GM21526 (cell line): Measurements from ENCODE around the gene C10orf71.

Experiments
- ATAC-seq: cut with Tn5 transposase; IDR thresholded peaks from one replicate; pipeline ENCODE4 v1.9.1; 2021; ENCODE audit warnings: moderate library complexity; ENCODE audit not compliant: unreplicated experiment, low FRiP score

C10orf71 gene

GRCh38 chr10:49311555-49312236, 12.7 kb downstream of the C10orf71 start:
- ATAC-seq = no peak

- no peak for ATAC-seq
Observed at GRCh38 chr10:49312246-49312869, 13.4 kb downstream of the C10orf71 start.

- ATAC-seq = no peak
Observed at GRCh38 chr10:49313501-49314070, 14.6 kb downstream of the C10orf71 start.

GRCh38 chr10:49314806-49315205, 15.8 kb downstream of the C10orf71 start:
- no peak for ATAC-seq

GRCh38 chr10:49318028-49318427, 19.1 kb downstream of the C10orf71 start:
- no peak for ATAC-seq

- no peak for ATAC-seq
Observed at GRCh38 chr10:49318755-49319154, 19.8 kb downstream of the C10orf71 start.

- ATAC-seq = no peak
Observed at GRCh38 chr10:49319206-49319605, 20.2 kb downstream of the C10orf71 start.

- no peak for ATAC-seq
Observed at GRCh38 chr10:49320191-49320590, 21.2 kb downstream of the C10orf71 start.

GRCh38 chr10:49321021-49321420, 22.1 kb downstream of the C10orf71 start:
- ATAC-seq = no peak

GRCh38 chr10:49322371-49323170, 23.6 kb downstream of the C10orf71 start:
- ATAC-seq = no peak

- no peak for ATAC-seq
Observed at GRCh38 chr10:49323171-49323895, 24.4 kb downstream of the C10orf71 start.

- ATAC-seq = no peak
Observed at GRCh38 chr10:49323896-49324270, 24.9 kb downstream of the C10orf71 start.

GRCh38 chr10:49324711-49325110, 25.7 kb downstream of the C10orf71 start:
- no peak for ATAC-seq

GRCh38 chr10:49325131-49325915, 26.4 kb downstream of the C10orf71 start:
- no peak for ATAC-seq

- ATAC-seq = no peak
Observed at GRCh38 chr10:49325916-49326783, 27.2 kb downstream of the C10orf71 start.

GRCh38 chr10:49327036-49327813, 28.3 kb downstream of the C10orf71 start:
- no peak for ATAC-seq

GRCh38 chr10:49328401-49329145, 29.6 kb downstream of the C10orf71 start:
- ATAC-seq = no peak

GRCh38 chr10:49329146-49329505, 30.2 kb downstream of the C10orf71 start:
- no peak for ATAC-seq
